HK-2 (cell line): ENCODE data around the gene WTAP.
"Not testable (repeated sequence)": the region's sequence is repeated elsewhere in the genome, so short reads cannot be mapped to it uniquely, and the experiment has no call there.

Experiments
- DNase-seq: peaks from one replicate; pipeline ENCODE4 v3.0.0-alpha.2; 2018; ENCODE audit not compliant: unreplicated experiment

Gene WTAP

DNA sequence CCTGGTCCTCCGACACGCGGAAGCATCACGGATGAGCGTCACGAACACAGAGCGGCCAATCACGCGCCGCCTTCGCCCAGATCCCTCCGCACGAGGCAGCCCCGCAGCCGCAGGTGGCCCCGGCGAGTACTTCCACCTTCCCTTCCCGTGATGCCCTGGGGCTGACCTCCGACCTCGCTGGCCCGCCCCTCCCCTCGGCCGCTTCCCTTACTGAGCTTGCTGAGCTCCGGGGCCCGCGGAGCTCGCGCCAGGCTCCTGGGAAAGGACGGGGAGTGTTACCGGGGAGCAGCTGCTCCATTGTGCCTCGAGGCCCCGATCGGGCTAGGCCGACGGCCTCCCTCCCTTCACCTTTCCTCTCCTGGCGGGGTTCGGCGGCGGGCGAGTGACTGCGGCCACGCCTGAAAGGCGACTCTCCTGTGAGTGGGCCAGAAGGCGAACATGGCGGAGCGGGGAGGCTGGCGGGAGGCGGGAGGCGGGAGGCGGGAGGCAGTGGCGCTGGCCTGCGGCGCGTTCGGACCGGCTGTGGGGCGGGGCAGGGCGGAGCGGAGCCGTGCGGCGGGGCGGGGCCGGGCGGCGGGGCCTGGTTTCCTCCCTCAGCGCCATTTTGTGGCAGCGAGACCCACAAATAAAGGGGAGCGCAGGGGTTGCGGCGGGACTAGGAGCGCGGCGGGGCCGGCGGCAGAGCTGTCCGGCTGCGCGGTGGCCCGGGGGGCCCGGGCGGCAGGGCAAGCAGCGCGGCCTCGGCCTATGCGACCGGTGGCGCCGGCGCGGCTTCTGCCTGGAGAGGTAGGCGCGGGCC, at the start of gene WTAP:
Gene WTAP, plus strand, starts transcription at position 589 of the 799 bp plus-strand sequence. CDS start 8,760 bp downstream, outside the sequence.
- DNase-seq, result peak; percentile 96

DNA sequence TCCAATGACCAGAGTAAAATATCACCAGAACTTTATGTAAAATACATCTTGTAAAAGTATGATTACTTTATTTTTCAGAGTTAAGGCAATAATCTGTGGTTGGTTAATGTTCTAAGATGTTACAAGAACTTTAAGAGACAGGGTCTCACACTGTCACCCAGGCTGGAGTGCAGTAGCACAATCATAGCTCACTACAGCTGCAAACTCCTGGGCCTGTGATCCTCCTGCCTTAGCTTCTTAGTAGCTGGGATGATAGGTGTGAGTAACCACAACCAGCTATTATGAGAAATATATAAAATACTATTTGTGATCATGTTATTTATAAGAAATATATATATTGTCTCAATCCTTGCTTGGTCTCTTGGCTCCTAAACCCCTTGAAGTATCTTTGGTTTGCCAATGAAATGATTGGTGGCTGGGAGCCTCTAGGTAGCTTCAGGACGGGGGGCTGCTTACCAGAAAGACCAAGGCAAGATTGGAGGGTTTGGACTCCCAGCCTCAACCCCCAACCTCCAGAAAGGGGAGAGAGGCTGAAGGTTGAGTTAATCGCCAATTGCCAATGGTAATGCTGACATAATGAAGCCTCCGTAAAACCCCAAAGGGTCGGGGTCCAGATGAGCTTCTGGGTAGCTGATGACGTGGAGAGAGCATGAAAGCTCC, 49.7 kb upstream of the WTAP start:
- DNase-seq, result no peak

DNA sequence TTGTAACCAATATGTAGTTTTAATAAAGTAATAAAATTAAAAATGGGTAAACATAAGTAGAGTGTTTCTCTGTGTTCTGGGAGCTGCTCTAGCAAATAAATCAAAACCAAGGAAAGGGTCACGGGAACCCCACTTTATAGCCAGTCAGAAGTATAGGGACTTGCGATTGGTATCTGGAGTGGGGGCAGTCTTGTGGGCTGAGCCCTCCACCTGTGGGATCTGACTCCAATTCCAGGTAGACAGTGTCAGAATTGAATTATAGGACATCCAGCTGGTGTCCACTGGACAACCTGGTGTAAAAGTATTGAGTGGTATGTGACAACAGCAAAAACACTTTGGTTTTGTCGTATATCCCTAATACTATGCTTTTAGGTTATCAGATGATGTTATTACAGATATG, 48.7 kb upstream of the WTAP start:
- no peak for DNase-seq

DNA sequence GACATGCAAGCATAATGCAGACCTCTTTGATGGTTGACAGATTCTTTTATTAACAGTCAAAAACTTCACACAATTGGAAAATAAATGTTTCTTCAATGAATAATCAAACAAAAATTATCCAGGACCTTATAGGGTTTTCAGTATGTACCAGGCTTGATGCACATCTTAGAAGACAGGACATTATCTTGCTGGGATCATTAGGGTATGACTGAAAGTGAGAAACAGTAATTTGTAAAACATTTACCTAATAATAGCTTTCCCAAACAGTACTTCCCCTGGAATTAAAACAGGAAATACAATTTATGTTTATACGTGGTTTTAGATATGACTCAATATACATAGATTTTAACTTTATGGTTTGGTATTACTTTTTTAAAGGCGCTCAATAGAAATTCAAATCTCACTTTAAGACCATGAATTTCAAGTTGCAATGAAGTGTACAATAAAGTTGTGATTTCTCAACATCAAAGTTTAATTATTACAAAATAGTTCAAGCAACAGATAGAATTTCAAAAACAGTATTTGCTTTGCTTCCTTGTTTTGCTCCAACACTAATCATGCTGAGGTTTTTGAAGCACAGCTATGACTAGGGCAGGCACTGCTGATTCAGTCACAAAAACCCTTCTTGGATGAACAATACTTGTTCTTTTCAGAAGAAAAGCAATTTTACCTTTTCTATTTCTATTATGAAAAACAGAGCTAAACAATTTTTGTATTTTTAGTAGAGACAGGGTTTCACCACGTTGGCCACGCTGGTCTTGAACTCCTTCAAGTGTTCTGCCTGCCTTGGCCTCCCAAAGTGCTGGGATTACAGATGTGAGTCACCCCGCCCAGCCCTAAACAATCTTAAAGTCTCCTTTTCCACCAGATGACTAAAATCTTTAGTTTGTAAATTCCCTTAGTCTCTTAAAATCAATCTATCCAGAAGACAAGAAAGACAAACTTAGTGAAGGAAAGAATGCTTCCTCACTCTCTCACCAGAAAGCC, 47.9 kb upstream of the WTAP start:
- no peak for DNase-seq

DNA sequence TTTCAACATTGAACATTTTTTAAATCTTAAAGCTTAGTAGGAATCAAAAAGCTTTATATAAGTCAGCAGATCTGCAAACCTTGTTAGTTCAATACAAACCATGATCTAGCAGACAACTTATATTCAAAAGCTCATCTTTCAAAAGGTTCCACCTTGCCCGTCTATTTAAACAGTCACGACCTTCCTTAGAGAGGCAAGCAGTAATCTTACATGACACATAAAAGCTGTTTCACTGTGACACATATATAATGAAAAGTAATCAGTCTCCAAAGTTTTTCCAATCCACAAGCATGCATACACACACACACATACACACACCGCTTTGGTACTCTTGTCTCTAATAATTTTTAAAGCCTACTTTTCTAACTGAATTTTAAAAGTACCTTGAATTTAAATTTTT, 47.2 kb upstream of the WTAP start:
- no peak for DNase-seq

DNA sequence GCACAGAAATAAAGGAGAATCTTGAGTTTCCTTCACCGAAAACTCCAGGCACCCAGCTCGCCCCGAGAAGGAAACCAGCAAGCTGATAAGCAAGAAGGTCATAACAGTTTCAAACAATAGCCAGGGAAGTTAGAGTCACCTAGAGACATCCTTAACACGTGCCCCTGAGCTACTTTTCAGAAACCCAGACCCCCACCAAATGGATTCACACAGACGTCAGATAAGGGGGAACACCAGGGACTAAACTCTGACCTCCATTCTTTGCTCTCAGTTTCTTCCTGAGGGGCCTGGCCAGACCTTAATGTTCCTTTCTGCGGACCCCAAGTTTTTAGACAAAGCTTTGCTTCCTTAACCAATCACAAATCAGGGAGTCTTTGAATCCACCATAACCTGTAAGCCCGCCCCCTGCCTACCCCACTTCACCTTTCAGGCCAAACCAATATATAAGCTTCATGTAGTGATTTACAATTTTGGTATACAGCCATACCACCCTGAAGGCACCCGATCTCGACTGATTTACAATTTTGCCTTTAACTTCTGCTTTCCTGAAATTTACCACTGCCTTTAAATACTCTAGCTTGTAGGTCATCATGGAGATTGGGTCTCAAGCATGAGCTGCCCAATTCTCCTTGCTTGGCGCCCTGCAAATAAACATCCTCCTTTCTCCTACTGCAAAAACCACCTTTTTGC, 46.0 kb upstream of the WTAP start:
- no peak for DNase-seq

DNA sequence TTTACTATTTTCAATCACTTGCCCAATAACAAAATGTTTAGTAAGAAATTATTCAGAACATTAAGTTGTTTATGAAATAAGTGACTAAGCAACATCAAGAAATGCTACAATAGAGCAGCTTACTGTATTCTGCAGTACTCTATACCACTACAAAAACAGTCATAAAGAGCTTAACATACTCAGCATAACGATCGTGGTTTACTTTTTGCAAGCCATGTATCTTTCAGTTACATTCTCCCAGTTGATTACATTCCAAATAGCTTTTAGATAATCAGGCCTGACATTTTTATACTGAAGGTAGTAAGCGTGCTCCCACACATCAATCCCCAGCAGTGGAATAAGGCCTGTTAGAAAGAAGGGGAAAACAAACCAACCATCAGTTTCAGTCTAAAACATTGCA, 45.0 kb upstream of the WTAP start:
- DNase-seq, result no peak

DNA sequence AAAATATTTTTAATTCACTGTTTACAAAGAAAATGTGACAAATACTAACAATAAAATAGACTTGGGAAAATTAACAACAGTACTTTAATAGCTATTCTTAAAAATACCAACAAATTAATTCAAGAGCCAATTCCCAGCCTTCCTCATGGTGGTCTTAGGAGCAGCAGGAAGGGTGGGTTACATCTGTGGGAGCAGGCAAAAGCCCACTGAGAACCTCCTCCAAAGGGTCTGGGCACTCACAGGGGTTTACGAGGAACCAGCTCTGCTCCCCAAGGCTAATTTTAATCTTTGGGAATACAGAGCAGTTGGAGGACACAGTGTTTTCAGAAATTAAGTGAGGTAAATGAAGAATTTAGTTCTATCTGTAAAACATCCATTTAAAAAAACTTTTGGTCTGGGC, 44.5 kb upstream of the WTAP start:
- no peak for DNase-seq

DNA sequence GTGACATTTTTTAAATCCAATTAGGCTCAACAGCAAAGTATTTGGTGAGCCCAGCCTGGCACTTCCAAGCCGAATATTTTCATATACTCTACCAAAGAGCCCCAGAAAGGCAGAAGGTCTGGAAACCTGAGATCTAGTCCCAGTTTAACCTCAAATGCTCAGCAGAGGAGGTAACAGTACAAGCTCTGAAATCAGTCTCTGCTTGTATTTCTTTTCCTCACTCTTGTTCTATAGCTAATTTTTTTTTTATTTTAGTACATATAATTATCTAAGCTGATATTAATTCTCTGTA, 43.3 kb upstream of the WTAP start:
- no peak for DNase-seq

DNA sequence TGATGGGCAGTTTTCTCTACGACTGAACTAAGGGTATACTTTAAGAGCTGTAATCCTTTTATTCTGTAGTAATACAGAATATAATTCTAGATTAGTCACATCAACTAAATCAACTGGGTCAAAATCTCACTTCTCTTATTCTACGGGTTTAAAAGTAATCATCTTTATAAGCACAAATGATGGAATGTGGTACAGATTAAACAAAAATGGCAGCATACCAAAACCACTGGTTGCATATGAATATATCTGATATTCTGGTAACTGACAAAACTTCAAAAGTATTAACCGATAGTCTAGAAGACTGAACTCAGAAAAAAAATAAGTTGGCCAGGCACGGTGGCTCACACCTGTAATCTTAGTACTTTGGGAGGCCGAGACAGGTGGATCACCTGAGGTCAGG, 41.3 kb upstream of the WTAP start:
- no peak for DNase-seq

DNA sequence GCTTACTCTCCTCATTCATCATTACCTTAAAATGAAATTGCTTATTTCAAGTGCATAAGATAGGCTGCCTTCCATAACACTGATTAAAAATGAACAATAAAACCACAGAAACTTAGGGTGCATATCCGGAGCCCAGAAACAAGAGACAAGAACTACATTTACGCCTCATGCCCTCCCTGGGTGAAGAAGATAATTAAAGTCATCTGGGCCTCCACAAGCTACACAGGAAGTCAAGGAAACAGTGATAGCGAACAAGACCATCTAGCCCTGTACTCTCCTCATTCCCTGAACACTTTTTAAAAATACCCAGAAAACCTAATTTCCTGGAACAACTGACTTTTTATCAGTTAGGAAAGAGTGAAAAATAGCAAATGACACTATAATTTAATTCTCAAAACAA, 40.6 kb upstream of the WTAP start:
- no peak for DNase-seq

DNA sequence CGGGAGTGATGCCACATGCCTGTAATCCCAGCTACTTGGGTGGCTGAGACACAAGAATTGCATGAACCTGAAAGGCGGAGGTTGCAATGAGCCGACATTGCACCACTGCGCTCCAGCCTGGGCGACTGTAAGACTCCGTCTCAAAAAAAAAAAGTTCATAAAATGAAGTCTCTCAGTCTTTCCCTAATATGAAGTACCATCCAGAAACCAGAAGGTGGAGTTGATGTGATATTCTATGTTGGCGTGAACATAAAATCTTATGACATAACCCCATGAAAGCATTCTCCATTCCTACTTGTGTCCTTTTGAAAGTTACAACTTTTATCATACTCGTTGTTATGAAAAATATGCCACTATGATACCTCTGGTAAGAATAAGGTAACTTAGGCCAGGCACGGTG, 40.0 kb upstream of the WTAP start:
- DNase-seq, result no peak

DNA sequence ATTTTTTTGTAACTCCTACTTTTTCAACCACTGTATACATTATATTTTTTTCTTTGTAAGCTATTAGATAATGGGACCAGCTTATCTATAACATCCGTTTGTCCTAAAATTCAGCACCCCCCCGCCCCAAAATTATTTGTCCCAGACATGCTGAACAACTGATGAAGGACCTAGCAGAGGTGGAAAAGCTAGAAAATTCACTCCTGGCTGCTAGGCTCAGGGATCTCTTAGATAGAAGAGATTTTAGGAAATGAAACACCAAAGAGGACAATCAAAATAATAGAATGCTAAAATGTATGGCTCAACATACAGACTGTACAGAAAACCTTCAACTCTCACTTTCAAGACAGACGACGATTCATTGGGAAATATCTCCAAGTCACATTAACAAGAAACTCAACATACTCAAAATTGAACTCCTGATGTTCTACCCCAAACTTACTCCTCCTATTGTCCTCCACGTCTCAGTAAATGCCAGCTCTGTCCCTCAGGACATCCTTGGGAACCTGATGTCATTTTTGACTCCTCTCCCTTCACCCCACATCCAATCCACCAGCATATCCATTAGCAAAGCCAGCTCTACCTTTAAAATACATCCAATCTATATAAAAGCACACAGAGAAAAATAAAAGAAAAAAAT, 38.9 kb upstream of the WTAP start:
- no peak for DNase-seq

DNA sequence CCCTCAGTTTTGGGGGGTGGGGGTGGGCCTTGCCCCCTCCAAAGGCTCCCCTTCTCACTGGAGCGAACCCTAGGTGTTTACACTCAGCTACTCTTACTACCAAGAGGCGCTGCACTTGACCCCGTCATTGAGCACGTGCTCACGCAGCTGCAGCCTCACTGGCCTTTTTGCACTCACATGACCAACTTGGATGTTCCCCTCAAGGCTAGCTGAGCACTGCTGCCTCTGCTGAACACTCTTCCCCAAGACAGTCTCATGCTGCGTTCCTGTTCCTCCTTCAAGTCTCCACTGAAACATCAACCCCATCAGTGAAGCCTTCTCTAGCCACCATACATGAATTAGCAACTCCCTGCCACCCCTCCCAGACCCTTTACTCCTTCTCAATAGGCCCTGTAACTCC, 38.3 kb upstream of the WTAP start:
- no peak for DNase-seq

DNA sequence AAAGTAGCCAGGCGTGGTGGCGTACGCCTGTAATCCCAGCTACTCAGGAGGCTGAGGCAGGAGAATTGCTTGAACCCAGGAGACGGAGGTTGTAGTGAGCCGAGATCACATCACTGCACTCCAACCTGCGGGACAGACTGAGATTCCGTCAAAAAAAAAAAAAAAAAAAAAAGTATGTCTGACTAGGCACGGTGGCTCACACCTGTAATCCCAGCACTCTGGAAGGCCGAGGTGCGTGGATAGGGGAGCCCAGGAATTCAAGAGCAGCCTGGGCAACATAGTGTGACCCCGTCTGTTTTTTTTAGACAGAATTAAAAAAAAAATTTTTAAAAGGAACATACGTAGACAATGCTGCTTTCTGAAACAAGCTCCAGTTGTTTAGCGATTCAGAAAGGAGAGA, 37.2 kb upstream of the WTAP start:
- DNase-seq, result not testable (repeated sequence)

DNA sequence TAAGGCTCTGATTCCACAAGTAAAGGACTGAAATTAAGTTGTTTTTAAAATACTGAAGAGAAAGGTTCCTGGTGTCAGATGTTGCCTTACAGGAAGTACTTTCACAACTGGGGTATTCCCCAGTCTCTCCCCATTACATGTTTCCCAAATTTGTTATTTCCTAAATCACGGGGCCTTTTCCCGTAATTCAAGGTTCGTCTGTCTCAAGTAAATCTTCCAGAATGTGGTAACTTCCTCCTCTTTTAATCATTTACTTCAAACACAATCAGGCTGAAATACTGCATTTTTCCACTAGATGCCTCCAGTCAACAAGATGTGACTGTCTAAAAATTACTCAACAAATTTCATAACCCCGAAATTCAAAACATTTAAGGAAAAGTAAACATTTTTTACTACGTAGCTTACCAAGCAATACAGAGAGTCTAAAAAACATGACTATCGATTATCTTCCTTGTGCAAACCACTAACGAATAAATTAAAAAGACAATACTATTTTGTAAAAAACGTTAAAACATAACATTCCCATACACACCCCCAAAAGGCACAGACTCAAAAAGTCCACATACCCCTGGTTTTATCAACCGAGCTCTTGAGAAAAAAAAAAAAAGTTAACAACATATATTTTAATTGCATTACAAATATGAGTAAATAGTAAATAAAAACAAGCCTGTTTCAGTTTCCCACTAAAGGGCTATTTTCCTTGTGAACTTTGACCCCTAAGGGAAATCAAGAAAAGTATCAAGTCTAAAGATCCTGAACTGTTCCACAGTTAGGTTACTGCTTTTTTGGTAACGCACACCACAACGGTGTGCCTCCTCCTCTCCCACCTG, 36.0 kb upstream of the WTAP start:
- DNase-seq, result no peak

DNA sequence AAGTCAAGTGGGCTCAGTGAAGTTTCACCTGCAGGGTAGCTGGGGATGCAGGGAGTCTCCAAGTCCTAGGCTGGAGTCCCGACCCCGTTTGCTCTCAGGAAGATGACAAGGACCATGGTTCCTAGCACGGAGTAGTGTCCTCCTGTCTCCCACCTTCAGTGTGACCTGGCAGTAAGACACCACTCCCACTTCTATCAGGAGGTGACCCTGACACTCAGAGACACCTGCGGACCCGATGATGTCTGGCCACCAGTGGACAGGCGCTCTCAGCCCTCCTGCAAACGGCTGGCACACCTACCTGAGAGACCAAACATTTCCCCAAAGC, 35.4 kb upstream of the WTAP start:
- DNase-seq, result peak; percentile 17

DNA sequence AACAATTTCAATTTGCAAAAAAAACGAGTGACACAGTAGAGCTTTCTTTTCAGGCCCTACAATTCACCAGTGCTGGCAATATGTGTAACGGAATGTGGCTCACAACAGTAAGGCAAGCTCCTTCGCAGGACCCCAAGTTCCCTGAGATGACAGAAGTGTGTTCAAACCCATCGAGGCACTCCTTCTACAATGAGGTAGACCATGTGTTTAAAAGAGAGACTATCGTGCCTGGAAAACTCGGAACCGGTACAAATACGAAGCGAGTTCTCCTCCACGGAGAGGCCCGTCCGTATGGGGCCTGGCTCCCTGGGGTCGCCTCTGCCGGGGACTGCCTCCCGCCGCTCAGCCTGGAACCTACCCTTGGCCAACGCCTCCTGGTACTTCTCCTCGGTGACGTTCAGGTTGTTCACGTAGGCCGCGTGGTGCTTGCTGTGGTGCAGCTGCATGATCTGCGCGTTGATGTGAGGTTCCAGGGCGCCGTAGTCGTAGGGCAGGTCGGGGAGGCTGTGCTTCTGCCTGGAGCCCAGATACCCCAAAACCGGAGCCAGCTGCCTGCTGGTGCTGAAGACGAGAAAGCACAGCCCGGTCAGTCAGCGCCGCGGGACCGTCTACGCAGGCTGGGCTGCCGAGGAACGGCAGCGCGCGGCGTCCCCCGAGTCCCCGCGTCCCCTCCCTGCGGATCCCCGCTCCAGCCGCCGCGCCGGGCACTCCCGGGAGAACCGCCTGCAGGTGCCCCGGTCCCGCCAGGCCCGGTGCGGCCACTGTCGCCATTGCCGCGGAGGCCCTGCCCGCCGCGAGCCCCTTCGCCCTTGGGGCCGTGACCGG, 34.8 kb upstream of the WTAP start:
- DNase-seq, result peak; percentile 57

DNA sequence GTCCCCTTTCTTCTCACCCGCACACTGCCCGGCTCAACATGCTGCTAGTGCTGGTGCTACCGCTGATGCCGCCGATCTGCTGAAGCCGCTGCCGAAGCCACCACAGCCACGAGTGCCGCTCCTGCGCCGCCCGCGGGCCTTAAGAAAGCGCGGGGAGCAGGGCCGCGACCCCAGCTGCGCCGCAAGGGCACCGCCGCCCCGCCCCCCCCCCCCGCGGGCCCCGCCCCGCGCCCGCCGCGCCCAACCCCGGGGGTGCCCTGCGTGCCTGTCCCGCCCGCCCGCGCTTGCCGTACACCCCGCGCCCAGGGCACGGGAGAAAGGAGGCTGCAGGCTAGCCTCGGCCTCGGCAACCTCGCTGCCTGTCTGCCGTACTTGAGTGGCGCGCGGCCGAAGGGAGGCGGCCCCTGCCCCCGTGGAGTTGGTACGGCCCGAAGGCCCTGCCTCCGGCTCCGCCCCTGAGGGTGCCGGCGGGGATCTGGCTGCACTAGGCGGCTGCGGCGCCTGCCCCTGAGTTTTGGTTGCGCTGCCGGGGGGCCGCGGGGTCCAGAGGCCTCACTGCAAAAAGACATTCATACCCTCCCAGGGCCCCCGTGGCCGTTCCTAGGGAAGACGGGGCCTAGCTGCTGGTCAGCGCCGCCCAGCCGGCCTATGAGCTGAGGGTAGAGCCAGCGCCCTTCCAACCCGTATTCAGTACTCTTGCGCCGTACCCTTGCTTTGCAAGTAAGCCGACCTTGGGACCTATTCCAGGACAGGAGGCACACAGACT, 34.0 kb upstream of the WTAP start, which contains the start of gene SOD2:
Gene SOD2, minus strand, starts transcription at position 114 of the 766 bp plus-strand sequence. Its CDS starts 74 bp downstream, at position 40.
- peak; percentile 89 for DNase-seq
